Suprapubic skin (tissue), 4 donors: ENCODE measurements around the gene MIS18BP1.

Experiments
- CTCF ChIP-seq, 2 donors: fragments of 200-600 bp in 1 of 2; fragments of 450-650 bp in 1 of 2; sonication (generic) in 1 of 2; IDR thresholded peaks; one replicate each; pipeline ENCODE4 v1.5.1; 2016 to 2019; ENCODE audit warnings: antibody characterized with exemption in 2 of 2, mild to moderate bottlenecking in 1 of 2, moderate library complexity in 1 of 2
- POLR2A ChIP-seq, 2 donors: fragments of 450-650 bp; IDR thresholded peaks; one replicate each; pipeline ENCODE4 v1.6.1; 2017; ENCODE audit warnings: antibody characterized with exemption in 2 of 2, mild to moderate bottlenecking in 2 of 2, moderate library complexity in 2 of 2
- POLR2AphosphoS5 ChIP-seq, 3 donors: sonication (generic); formaldehyde crosslinking; IDR thresholded peaks; one replicate each; pipeline ENCODE4 v1.6.1; 2017; ENCODE audit warnings: antibody characterized with exemption in 3 of 3

DNA sequence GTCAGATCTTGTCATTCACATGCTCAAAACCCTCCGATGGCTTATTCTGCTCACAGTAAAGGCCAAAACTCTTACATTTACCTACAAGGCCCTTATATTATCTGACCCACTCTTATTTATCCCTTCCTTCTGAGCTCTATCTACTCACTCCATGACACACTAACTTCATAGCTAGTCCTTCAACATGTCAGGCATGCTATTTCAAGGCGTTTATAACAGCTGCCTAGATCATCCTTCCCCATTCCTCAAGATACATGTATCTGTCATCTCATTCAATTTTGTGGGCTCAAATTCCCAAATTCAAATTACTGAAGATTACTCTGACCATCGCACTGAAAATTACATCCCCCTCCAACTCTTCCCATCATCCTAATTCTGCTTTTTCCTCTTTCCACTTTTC is 6.9 kb downstream of the MIS18BP1 start:
- no peak for TF ChIP-seq CTCF (IDR thresholded peaks at IDR 0.05)
- TF ChIP-seq POLR2A (IDR thresholded peaks at IDR 0.05), result no peak
- TF ChIP-seq POLR2AphosphoS5 (IDR thresholded peaks at IDR 0.05), result no peak
